Pancreas (tissue), 10 donors: ENCODE results near the gene SPTBN4. TPM values are rescaled to one million over a fixed set of nuclear protein-coding genes. Genes with fewer than 3 reads are reported as not detected.

Source experiments
- ATAC-seq, 4 donors: fragments of 200-7000 bp; cut with Tn5 transposase; one replicate each; pipeline versions ENCODE4 v1.8.0 to v1.9.1; 2020; ENCODE audit warnings: mild to moderate bottlenecking in 4 of 4, moderate library complexity in 4 of 4
- DNase-seq, 6 donors: peaks; one replicate each; pipeline ENCODE4 v3.0.0-alpha.2; 2020
- FAIRE-seq: peaks from 2 replicates; lab custom pipeline; 2012; peaks lifted over from hg19 to GRCh38; lab: Jason Lieb, UNC
- H3K27ac ChIP-seq, 4 donors: fragments of 200-600 bp; sonication (generic); 1 replicate in 3 of 4; 2 replicates in 1 of 4; pipeline versions ENCODE4 v1.5.0 to v1.8.0; 2020
- H3K27me3 ChIP-seq, 4 donors: fragments of 200-600 bp; one replicate each; pipeline ENCODE4 v1.8.0; 2021
- H3K36me3 ChIP-seq, 3 donors: fragments of 200-600 bp; sonication (generic) in 1 of 3; one replicate each; pipeline versions ENCODE4 v1.5.0 to v1.8.0; 2020 to 2021
- H3K4me1 ChIP-seq, 3 donors: fragments of 200-600 bp; one replicate each; pipeline ENCODE4 v1.8.0; 2021
- H3K4me3 ChIP-seq, 4 donors: fragments of 200-600 bp; sonication (generic) in 2 of 4; one replicate each; pipeline versions ENCODE4 v1.5.0 to v1.8.0; 2020 to 2021
- H3K9me3 ChIP-seq, 4 donors: fragments of 200-600 bp; one replicate each; pipeline ENCODE4 v1.8.0; 2021
- WGBS, 2 donors: extraction: QIAGEN DNeasy Blood & Tissue Kit; methylation state at CpG; one replicate each; pipeline ENCODE4 v1.1.7; 2013; 5-methylcytosine and 5-hydroxymethylcytosine counted together
- intact Hi-C, 3 donors: fragments of 100-400 bp; cut with DNase I; formaldehyde crosslinking; loops; one replicate each; pipeline versions ENCODE4 v1.11.1 to v1.14.2; 2022
- polyA plus RNA-seq, 2 donors: library from polyadenylated mRNA; stranded (reverse); fragments of 200-250 nt; gene quantifications; one replicate each; pipeline ENCODE4 v1.2.3, GENCODE V29; 2013
- total RNA-seq, 6 donors: library from RNA; stranded (reverse); fragmentation: NEBNext Ultra II Directional in 4 of 6; extraction: Animal tissue kit (Norgen Biotek cat#: 25700) in 4 of 6; gene quantifications; one replicate each; pipeline versions ENCODE4 v1.2.1 to v1.2.4, GENCODE V29; 2021 to 2023
- TF ChIP-seq, protein P1 (sequence below), 4 donors: fragments of 200-600 bp; sonication (generic) in 3 of 4; IDR thresholded peaks; one replicate each; pipeline versions ENCODE4 v1.5.0 to v1.8.0; 2021; ENCODE audit warnings: antibody characterized with exemption in 4 of 4
- donor health status: healthy with polysubstance abuse.
- donor health status: DM: no; HTN: no; CAD: no; lungs with moderate emphysema.
- donor health status: DM: no; HTN: no; CAD: no.
- donor health status: control.
- donor health status: control.
- donor health status: Bipolar disorder and iron deficiency.
- donor health status: DM: yes; HTN: yes; CAD: no.
- donor health status: DM: no; HTN: no; CAD: no.
- donor health status: DM: no; HTN: no; CAD: no.
- donor health status: DM: yes; HTN: yes; CAD: no.

The SPTBN4 gene
- total and polyA plus RNA-seq, 8 donors, result 1.0 to 23.9 (median 1.7) TPM

GRCh38 chr19:40603389-40604170 lies 136.8 kb downstream of the SPTBN4 start:
- Histone ChIP-seq H3K4me3 (peak overlapping the region in 3 of 4 donors; percentile 5 to 48 (median 34)), H3K27me3 (peaks cover 0 to 12% (median 0%) of the 10 kb centered on the region in 4 donors), H3K36me3 (no peaks in the 10 kb centered on the region), H3K9me3 (no peaks in the 10 kb centered on the region), H3K4me1 (peaks cover 0 to 19% (median 4%) of the 10 kb centered on the region in 3 donors), H3K27ac (peak overlapping the region; percentile 33 to 84 (median 61))
- intact Hi-C loops, result no loop called here
- TF ChIP-seq, protein P1, sequence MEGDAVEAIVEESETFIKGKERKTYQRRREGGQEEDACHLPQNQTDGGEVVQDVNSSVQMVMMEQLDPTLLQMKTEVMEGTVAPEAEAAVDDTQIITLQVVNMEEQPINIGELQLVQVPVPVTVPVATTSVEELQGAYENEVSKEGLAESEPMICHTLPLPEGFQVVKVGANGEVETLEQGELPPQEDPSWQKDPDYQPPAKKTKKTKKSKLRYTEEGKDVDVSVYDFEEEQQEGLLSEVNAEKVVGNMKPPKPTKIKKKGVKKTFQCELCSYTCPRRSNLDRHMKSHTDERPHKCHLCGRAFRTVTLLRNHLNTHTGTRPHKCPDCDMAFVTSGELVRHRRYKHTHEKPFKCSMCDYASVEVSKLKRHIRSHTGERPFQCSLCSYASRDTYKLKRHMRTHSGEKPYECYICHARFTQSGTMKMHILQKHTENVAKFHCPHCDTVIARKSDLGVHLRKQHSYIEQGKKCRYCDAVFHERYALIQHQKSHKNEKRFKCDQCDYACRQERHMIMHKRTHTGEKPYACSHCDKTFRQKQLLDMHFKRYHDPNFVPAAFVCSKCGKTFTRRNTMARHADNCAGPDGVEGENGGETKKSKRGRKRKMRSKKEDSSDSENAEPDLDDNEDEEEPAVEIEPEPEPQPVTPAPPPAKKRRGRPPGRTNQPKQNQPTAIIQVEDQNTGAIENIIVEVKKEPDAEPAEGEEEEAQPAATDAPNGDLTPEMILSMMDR (IDR thresholded peaks at IDR 0.05), result no peak
- WGBS, 2 donors, result 1% methylated on average over 41 to 43 of the region's 43 CpGs
- peak; percentile 79 for FAIRE-seq
- peak; percentile 78 to 84 (median 81) for ATAC-seq
- DNase-seq, result peak; percentile 96 to 99 (median 99)

DNA sequence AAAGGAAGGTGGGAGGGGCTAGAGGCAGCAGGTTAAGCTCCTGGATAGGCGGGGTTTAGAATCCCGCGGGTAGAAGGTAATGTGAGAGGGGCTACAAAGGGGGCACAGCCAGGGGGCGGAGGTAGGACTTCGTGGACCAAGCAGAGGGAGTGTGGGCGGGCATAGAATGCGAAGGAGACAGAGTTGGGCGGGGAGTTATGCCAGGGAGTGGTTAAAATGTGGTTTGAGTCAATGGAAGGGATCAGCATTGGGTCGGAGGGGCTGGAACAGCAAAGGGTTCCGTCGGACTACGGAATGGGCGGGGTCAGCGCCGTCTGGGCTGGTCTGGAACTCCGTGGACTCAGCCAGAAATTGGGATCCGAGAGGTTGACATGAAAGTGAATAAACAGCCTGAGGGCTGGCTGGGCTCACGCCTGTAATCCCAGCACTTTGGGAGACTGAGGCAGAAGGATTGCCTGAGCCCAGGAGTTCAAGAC lies 137.4 kb downstream of the SPTBN4 start:
- Histone ChIP-seq H3K4me3 (peak overlapping the region in 3 of 4 donors; percentile 5 to 48 (median 34)), H3K27ac (peak overlapping the region in 2 of 4 donors; percentile 23 to 73), H3K9me3 (no peaks in the 10 kb centered on the region), H3K4me1 (peaks cover 0 to 21% (median 4%) of the 10 kb centered on the region in 3 donors), H3K27me3 (peaks cover 0 to 8% (median 0%) of the 10 kb centered on the region in 4 donors), H3K36me3 (no peaks in the 10 kb centered on the region)
- intact Hi-C loops, result no loop called here
- no peak for ATAC-seq
- DNase-seq, result peak in 1 of 6 donors; percentile 72
- WGBS, 2 donors, result 5 to 6% methylated on average over 18 of the region's 18 CpGs
- TF ChIP-seq, protein P1 (IDR thresholded peaks at IDR 0.05), result no peak
- FAIRE-seq, result no peak

DNA sequence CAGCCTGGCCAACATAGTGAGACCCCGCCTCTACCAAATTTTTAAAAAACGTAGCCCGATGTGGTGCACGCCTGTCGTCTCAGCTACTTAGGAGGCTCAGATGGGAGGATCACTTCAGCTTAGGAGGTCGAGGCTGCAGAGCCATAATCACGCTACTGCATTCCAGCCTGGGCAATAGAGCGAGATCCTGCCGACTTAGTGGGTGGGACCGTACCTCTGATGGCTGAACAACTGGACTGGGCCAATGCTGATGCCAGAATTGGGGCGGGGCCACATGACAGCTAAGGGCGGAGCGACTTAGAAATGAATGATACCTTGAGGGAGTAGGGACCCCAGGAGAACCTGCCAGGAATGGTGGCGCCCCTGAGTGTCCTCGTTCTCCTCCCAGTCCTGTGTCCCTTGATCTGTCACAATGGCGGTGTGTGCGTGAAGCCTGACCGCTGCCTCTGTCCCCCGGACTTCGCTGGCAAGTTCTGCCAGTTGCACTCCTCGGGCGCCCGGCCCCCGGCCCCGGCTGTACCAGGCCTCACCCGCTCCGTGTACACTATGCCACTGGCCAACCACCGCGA lies 137.9 kb downstream of the SPTBN4 start:
- FAIRE-seq, result no peak
- intact Hi-C loops, result no loop called here

GRCh38 chr19:40605216-40605971 lies 138.6 kb downstream of the SPTBN4 start:
- H3K36me3 ChIP-seq, result no peaks in the 10 kb centered on the region
- H3K4me3 ChIP-seq, result peak overlapping the region; percentile 13 to 60 (median 32)
- ATAC-seq (peak; percentile 32 to 54 (median 44)), DNase-seq (peak; percentile 82 to 93 (median 84)), FAIRE-seq (no peak)
- TF ChIP-seq, protein P1 (IDR thresholded peaks at IDR 0.05), result no peak
- H3K27ac ChIP-seq, result peak overlapping the region; percentile 43 to 73 (median 64)
- peaks cover 0 to under 1% (median 0%) of the 10 kb centered on the region in 4 donors for H3K27me3 ChIP-seq
- 1 to 2% methylated on average over 71 of the region's 71 CpGs for WGBS, 2 donors
- H3K4me1 ChIP-seq, result peaks cover 0 to 24% (median 4%) of the 10 kb centered on the region in 3 donors
- intact Hi-C loops, result no loop called here
- H3K9me3 ChIP-seq, result no peaks in the 10 kb centered on the region

More for the DNA sequence above, 137.9 kb downstream of the SPTBN4 start:
- H3K36me3 ChIP-seq, result no peaks in the 10 kb centered on the region
- TF ChIP-seq, protein P1 (IDR thresholded peaks at IDR 0.05), result no peak
- H3K27me3 ChIP-seq, result peaks cover 0 to 6% (median 0%) of the 10 kb centered on the region in 4 donors
- H3K4me3 ChIP-seq, result peak overlapping the region in 3 of 4 donors; percentile 25 to 60 (median 40)
- peak overlapping the region; percentile 43 to 73 (median 64) for H3K27ac ChIP-seq
- no peak for ATAC-seq
- peaks cover 0 to 24% (median 4%) of the 10 kb centered on the region in 3 donors for H3K4me1 ChIP-seq
- H3K9me3 ChIP-seq, result no peaks in the 10 kb centered on the region
- WGBS, 2 donors, result 16 to 17% methylated on average over 29 of the region's 29 CpGs
- DNase-seq, result peak in 2 of 6 donors; percentile 64 to 73
